HG03095 (cell line): ENCODE results near the gene ABCC8.
"Not testable (repeated sequence)": the region's sequence is repeated elsewhere in the genome, so short reads cannot be mapped to it uniquely, and the experiment has no call there.

Experiments
- ATAC-seq: cut with Tn5 transposase; IDR thresholded peaks from one replicate; pipeline ENCODE4 v1.9.1; 2021; ENCODE audit warnings: moderate library complexity; ENCODE audit not compliant: unreplicated experiment

The ABCC8 gene

DNA sequence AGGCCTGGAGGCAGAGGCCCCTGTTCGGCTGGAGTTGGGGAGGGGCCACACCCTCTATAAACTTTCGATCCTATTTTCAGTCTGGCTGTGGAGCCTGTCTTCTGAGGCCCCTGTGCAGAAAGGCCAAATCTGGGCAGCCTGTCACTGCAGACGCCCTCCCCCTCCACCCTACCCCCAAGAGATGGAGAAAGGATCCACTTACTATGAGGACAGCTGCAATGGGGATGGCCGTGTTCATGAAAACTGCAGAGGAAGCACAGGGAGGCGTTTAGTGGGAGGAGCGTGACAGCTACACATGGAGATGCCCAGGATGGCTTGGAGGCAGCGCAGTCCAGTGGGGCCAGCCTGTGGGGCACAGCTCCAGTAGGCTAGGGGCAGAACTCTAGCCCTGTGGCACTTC lies 44.6 kb downstream of the ABCC8 start:
- ATAC-seq, result no peak

DNA sequence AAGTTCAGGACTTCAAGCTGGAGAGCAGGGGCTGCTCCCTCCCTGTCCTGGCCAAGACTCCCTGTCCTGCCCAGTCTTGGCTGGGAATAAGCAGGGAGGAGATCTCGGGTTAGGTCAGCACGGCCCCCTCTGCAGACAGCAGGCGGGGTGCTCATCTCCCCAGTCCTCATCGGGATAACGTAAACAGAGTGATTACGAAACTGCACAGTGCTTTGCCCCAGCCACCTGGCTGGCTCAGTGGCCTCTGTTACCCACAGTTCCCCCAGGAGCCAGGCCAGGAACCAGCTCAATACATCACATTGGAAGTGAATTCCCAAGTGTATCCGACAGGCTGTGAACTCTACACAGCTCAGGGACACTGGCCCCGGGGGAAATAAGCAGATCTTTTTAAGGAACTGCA lies 45.5 kb downstream of the ABCC8 start:
- no peak for ATAC-seq

- no peak for ATAC-seq
Measured at GRCh38 chr11:17430616-17431015, 46.0 kb downstream of the ABCC8 start.

DNA sequence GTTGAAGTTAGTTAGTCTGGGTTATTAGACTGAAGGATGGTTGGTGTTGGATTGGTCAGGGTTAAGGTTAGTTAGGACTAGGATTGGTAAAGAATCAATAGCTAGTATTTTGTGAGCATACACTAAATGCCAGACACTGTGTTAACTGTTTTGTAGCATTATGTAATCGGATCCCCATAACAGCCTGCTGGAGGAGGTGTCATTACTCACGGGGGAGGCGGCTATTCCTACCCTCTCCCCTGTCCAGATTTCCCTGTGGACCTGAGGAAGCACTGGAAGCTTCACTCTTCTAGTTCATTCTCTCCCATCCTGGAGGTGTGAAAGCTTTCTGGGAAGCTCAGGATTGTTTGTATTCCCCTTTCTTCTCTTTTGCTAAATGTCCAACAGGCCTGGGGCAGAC lies 47.7 kb downstream of the ABCC8 start:
- ATAC-seq, result no peak

- no peak for ATAC-seq
Measured at GRCh38 chr11:17428261-17428660, 48.4 kb downstream of the ABCC8 start.

- not testable (repeated sequence) for ATAC-seq
Measured at GRCh38 chr11:17426233-17426632, 50.4 kb downstream of the ABCC8 start.

GRCh38 chr11:17423533-17424310 lies 52.9 kb downstream of the ABCC8 start:
- ATAC-seq, result no peak

- no peak for ATAC-seq
Measured at GRCh38 chr11:17421781-17422180, 54.9 kb downstream of the ABCC8 start.

DNA sequence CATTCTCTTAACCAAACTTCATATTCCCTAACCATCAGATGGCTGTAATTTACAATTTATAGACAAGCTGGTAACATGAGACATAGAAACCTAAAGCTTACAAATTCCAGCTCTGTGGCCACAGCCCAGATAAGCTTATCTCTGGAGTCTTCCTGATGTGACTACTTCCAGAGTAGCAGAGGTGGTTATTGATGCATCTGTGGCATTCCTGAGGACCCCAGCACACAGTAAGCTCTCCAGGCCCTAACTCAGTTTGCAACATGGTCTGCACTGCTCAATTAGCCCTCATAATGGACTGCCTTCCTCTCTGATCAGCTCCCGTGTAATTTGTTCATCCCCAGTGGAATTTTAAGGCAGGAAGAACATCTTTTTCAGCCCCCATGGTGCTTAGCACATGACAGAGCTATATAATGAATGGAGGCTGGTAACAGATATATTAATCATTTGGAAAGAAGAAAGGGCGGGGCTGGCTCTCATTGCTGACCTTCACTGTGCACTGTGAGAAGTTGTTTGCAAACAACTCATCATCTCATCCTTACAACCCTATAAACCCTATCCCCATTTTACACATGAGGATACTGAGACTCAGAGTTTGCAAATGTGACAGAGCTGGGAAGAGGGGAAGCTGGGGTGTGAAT lies 58.1 kb downstream of the ABCC8 start:
- no peak for ATAC-seq

- ATAC-seq, result no peak
Measured at GRCh38 chr11:17416492-17416891, 60.2 kb downstream of the ABCC8 start.

GRCh38 chr11:17415523-17416104 lies 61.0 kb downstream of the ABCC8 start:
- no peak for ATAC-seq

DNA sequence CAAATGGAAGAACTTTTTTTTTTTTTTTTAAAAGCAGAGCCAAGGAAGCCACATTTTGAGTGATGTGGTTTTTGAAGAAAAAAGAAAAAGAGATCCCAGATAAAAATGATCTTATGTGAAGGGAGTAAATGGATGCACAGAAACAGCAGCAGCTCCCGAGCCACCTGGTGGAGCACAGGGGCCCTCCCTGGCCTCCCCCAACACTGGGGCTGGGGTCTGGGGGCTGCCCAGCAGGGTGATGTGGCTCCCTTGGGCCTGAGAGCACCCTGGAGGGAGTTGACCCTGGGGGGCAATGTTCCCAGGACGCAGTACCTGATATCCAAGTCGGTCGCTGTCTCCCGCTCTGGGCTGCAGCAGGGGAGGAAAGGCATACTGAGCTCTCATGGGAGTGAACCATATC lies 61.7 kb downstream of the ABCC8 start:
- ATAC-seq, result no peak

- ATAC-seq, result no peak
Measured at GRCh38 chr11:17414317-17414737, 62.3 kb downstream of the ABCC8 start.

GRCh38 chr11:17413414-17414316 lies 63.0 kb downstream of the ABCC8 start:
- no peak for ATAC-seq

- no peak for ATAC-seq
Measured at GRCh38 chr11:17412488-17413180, 64.0 kb downstream of the ABCC8 start.

DNA sequence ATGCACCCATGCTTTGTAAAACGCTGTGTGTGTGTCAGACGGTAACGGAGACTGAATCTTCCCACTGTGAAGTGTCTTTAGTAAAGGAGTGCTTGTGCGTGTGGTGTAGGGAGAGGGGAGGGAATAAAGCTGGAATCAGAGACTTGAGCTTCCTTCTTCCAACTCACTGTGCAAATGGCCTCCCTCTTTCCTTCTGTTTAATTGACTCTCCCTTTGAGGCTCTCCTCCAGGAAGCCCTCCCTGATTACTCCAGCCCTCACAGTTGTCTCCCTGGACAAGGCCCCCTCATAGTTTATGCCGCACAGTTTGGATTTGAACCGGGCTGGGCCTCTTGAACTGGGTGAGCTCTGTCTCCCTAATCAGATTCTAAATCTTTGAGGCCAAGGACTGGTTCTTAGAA lies 65.2 kb downstream of the ABCC8 start:
- ATAC-seq, result no peak

GRCh38 chr11:17410606-17411379 lies 65.9 kb downstream of the ABCC8 start:
- ATAC-seq, result no peak

DNA sequence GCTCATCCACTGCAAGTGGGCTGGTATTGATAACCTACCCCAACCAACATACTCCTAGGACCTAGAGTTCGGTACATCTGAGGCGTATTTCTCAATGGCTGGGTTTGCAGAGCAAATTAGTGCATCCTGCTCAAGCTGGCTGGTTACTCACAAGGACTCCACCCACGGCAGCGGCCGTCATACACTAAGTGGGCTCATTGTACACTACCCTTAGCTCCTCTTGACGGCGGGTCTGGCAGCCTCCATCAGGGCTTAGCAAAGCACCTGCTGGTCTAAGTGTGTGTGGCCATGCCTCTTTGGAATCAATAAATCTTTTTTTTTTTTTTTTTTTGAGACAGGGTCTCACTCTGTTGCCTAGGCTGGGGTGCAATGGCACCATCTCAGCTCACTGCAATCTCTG lies 68.0 kb downstream of the ABCC8 start:
- no peak for ATAC-seq

DNA sequence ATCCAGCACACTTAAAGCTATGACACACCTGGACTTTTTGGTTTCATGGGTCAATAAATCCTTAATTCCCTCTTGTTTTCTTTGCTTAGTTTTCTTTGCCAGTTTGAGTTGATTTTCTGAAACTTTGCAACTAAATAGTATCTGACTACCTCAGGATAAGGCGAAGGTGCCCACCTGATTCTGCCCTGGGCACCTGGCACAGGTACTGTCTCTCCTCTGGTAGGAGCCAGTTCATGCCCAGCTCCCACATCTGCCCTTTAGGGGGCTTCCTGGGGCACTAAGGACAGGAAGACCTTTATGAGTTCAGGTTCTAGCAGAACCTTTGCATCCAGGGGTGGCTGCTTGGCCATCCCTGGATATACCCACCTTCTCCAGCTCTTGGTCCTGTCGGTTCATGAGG lies 68.6 kb downstream of the ABCC8 start:
- ATAC-seq, result no peak

- no peak for ATAC-seq
Measured at GRCh38 chr11:17407575-17407974, 69.1 kb downstream of the ABCC8 start.
